Tongue (tissue), 2 donors: ENCODE results near the gene NUSAP1. TPM values are rescaled to one million over a fixed set of nuclear protein-coding genes. Genes with fewer than 3 reads are reported as not detected.
A peak's percentile ranks its signal among the peaks of the same experiment; 100 is the strongest.
"Not testable (repeated sequence)": the region's sequence is repeated elsewhere in the genome, so short reads cannot be mapped to it uniquely, and the experiment has no call there.

Source experiments
- DNase-seq: peaks from one replicate; pipeline ENCODE4 v3.0.0-alpha.2; 2015
- total RNA-seq: library from RNA; depleted of rRNA; stranded (reverse); fragments of >200 nt; gene quantifications from one replicate; pipeline ENCODE4 v1.2.3, GENCODE V29; 2014

The NUSAP1 gene, protein sequence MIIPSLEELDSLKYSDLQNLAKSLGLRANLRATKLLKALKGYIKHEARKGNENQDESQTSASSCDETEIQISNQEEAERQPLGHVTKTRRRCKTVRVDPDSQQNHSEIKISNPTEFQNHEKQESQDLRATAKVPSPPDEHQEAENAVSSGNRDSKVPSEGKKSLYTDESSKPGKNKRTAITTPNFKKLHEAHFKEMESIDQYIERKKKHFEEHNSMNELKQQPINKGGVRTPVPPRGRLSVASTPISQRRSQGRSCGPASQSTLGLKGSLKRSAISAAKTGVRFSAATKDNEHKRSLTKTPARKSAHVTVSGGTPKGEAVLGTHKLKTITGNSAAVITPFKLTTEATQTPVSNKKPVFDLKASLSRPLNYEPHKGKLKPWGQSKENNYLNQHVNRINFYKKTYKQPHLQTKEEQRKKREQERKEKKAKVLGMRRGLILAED
- 46.2 TPM for total RNA-seq

DNA sequence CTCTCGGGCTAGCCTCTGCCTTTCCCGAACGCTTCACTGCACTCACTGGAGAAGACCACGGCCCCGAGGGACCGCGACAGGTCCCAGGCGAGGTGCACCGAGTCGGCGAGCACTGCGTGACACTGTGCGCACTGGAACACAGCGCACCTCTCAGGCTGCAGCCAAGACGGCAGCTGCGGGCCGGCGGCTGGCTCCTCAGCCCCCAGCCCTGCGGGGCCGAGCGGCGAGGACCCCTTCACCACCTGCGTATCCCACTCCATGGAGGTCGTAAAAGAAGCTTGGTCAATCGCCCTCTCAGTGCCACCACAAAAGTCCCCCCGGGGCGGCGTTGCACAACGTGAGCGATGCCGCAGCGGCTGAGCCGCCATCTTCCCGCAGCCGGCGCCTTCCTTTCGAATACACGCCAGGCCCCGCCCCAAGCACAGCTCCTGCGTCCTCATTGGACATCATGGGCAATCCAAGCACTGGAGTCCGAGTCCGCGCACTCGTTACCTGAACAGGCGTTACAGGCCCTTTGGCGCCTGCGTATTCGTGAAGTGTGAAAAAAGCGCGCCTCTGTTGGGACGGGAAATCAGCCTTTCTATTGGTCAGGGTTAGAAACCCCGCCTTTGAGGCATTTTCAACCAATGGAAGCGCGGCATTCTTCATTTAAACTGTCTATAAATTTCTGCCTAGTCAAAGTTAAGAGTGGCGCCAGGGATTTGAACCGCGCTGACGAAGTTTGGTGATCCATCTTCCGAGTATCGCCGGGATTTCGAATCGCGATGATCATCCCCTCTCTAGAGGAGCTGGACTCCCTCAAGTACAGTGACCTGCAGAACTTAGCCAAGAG, at the start of gene NUSAP1, which contains the start of gene OIP5:
NUSAP1 (plus strand) TSS at position 688 of the 832 bp plus-strand sequence; CDS start at position 765, 77 bp downstream.
OIP5 (minus strand) TSS at position 398 of the 832 bp plus-strand sequence; CDS start at position 368, 30 bp downstream.
- DNase-seq: peak; percentile 100

DNA sequence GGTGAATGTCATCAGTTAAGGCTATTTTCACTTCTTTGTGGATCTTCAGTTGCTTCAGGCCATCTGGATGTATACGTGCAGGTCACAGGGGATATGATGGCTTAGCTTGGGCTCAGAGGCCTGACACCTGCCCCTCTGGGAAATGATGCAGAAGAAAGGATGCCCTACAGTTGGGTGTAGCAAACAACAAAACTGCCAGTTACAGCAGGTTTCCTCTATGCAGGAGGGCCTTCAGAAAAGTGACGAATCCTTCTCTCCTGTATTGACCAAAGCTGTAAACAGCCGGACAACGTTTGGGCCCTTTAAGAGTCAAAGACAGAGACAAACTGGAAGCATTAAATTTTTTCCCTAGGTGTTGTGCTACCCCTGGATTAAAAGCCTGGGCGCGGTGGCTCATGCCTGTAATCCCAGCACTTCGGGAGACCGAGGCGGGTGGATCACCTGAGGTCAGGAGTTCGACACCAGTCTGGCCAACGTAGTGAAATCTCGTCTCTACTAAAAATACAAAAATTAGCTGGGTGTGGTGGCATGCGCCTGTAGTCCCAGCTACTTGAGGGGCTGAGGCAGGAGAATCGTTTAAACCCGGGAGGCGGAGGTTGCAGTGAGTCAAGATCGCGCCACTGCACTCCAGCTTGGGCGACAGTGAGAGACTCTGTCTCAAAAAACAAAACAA, 49.6 kb upstream of the NUSAP1 start:
- DNase-seq: not testable (repeated sequence)

DNA sequence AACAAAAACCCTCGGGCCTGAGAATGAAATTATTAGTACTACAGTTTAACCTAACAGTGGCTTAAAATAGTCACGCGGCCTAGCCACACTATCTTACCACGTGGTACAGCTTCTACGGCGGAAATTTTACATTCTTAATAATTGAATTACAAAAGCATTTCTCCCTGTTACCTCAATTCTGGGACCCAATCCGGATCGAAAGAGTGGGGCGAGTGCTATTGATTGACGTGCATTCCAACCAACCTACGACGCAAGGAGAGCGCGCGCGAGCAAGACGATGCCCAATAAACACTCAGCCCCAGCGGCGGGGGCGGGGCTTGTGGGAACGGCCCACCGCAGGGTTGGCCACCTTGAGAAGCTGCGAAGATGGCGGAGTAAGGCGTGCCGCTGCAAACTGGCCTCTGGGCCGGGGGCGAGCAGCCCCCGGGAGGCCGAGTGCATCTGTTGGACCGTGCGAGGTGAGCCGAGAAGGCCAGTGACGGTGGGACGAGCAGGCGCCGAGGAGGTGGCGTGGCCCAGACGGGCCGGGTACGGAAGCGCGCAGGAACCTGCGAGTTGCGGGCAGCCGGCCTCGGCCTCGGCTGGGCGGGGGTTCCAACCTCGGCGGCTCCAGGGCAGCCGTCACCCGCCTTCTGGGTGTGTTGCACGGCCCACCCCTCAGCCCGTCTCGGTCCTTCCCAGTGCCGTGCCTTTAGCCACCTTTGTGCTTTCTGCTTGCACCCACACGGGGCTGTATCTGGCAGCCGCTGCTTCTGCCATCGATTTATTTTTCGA, 48.8 kb upstream of the NUSAP1 start:
- DNase-seq: peak; percentile 100

DNA sequence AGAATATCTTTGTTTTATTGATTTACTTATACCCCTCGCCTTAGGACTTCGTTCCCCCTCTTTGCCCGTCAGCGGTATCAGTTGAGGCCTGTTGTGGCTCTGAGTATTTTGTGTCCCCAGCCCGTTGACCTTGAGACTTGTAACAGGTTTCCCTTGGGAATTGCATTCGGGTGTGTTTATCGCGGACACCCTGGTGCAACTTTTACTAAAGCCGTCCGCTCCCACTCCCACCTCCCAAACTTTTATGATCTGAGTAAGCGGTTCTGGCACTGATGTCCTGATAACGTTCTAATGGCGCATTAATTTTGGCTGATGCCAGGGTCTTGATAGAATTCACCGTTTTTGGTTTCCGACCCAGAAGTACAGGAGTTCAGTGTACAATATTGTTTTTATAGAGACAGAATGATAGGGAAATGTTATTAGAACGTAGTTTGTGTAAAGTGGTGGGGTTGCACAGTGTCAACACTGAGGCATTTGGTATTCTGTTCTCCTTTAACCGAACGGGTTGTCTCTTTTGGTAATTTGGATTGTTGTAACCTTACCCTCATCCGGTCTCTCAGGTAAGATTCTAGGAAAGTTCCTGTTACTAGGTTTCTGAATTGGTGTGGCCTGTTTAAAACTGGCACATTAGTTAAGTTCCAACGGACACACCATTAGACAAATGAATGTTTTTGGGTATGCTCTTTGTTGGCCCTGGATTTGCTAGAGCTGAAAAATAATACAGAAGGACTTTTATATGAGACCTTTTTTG, 48.1 kb upstream of the NUSAP1 start:
- peak; percentile 53 for DNase-seq

DNA sequence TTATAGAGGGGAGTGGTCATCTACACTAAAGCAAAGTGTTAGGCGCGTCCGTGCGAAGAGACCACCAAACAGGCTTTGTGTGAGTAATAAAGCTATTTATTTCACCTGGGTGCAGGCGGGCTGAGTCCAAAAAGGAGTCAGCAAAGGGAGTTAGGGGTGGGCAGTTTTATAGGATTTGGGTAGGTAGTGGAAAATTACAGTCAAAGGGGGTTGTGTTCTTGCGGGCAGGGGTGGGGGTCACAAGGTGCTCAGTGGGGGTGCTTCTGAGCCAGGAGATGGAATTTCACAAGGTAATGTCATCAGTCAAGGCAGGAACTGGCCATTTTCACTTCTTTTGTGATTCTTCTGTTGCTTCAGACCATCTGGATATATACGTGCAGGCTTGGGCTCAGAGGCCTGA, 47.4 kb upstream of the NUSAP1 start:
- no peak for DNase-seq

DNA sequence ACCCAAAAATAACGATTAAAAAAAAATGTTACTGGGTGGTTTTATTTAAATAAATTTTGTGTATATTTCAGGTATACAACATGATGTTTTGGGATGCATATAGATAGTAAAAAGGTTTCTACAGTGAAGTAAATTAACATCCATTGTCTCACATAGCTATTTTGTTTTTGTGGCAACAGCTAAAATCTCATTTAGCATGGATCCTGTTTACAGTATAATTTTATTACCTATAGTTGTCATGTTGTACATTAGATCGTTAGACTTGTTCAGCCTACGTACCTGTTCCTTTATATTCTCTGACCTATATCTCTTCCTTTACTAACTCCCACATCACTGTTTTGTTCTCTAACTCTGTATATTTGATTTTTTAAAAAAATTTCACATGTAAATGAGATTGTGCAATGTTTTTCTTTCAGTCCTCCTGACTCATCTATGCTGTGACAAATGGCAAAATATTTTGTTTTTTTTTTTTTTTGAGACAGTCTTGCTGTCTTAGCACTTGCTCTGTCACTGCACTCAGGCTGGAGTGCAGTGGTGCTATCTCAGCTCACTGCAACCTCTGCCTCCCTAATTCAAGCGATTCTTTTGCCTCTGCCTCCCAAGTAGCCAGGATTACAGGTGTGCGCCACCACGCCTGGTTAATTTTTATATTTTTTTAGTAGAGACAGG, 45.9 kb upstream of the NUSAP1 start:
- DNase-seq: no peak

DNA sequence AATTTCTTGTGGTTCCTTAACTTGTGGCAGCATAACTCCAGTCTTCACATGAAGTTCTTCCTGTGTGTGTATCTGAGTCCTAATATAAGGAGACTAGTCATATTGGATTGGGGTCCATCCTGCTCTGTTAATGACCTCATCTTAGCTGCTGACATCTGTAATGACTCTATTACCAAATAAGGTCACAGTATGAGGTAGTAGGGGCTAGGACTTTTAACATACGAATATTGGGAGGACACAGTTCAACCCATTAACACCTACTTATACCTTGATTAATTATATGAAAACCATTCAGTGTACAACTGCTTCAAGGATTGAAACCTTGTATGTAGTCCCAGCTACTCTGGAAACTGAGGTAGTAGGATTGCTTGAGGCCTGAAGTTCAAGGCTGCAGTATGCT, 44.2 kb upstream of the NUSAP1 start:
- no peak for DNase-seq

DNA sequence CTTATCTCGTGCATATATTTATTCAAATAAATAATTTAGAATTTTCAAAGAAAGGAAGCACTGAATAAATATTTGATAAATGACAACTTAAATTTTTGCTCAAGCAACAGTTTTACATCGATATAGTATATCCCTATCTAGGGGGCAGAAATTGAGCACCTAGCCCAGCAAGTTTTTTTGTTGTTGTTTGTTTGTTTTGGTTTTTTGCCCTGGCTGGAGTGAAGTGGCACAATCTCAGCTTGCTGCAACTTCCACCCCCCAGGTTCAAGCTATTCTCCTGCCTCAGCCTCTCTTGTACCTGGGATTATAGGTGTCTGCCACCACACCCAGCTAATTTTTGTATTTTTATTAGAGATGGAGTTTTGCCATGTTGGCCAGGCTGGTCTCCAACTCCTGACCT, 42.7 kb upstream of the NUSAP1 start:
- no peak for DNase-seq

DNA sequence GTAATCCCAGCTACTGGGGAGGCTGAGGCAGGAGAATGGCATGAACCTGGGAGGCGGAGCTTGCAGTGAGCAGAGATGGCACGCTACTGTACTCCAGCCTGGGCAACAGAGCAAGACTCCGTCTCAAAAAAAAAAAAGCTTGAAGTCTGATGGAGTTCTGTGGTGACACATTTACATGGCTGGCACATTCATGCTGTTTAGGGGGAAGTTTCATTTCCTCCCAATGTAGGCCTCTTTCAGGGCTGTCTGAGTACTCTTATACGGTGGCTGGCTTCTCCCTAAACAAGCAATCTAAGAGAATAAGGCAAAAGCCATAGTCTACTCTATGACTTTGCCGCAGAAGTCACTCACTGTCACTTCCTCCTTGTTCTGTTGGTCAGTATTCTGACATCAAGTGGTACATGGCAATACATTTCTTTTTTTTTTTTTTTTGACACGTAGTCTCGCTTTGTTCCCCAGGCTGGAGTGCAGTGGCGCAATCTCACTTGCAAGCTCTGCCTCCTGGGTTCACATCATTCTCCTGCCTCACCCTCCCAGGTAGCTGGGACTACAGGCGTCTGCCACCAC, 41.5 kb upstream of the NUSAP1 start:
- DNase-seq: no peak

DNA sequence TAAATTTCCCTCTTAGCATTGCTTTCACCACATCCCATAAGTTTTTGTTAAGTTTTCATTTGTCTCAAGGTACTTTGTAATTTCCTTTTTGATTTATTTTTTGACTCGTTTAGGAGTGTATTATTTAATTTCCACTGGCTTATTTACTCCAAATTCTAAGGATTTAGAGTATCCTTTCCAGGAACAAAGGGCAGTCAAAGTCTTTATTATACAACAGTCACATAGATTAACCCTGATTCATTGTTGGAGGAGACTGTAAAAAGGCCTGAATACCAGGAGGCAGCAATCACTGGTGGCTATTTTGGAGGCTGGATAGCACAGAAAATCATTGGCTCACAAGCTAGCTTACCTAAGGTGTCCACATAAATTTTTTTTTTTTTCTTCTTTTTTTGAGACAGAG, 40.2 kb upstream of the NUSAP1 start:
- no peak for DNase-seq

DNA sequence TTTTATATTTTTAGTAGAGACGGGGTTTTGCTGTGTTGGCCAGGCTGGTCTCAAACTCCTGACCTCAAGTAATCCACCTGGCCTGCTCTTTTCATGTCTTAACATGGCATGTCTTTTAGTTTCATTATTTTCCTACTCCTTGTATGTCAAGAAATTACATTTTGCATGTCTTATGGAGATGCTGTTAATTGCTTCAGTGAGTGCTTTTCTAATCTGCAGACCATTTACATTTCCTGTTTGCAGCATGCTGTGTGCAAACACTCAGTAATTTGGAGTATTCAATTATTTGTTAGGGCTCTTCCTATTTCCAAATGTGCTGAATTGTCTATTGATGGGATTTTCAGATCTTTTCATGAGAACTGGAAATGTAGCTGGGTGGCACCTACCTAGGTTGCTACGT, 31.5 kb upstream of the NUSAP1 start:
- not testable (repeated sequence) for DNase-seq

DNA sequence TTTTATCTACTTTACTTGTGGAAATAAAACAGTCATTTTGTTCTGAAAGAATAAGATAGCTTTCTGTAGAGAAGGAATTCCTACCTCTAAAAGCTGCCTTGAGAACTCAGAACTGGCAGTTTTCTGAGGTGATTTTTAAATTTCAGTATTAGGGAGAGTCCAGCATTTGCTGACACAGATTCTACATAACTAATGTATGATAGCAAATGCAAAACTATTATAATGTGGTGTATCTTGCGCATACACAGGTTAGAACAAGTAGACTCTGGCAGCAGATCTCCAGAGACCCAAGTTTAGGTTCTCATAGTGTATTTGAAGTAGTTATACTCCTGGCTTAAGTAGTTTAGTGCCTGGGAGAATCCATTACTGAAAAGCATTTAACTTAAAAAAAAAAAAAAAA, 31.1 kb upstream of the NUSAP1 start:
- DNase-seq: no peak

DNA sequence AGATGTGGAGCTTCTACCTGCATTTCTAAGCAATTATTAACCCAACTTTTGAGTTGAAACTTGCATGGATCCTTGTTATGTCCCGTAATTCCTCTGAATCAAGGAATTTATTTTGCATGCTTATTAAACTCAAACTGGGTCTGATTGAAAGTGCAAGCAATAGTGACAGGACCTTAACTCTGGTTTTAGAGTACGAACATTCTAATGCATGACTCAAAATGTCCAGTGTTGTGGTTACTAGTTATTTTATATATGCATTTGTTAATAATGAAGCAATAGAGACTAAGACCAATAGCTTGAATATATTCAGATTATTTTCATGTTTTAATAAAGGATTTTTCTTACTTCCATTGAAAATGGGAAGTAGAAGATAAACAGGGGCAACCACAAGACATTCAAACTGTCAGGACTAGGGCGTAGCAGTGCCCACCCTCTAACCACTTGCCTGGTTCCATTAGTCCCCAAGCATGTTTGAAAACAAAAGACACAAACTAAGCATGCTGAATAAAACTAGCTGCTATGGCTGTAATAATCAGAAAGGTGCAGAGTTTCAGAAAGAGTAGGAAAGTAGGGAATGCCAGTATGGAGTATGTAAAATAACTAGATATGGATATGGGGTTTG, 28.4 kb upstream of the NUSAP1 start:
- DNase-seq: no peak

DNA sequence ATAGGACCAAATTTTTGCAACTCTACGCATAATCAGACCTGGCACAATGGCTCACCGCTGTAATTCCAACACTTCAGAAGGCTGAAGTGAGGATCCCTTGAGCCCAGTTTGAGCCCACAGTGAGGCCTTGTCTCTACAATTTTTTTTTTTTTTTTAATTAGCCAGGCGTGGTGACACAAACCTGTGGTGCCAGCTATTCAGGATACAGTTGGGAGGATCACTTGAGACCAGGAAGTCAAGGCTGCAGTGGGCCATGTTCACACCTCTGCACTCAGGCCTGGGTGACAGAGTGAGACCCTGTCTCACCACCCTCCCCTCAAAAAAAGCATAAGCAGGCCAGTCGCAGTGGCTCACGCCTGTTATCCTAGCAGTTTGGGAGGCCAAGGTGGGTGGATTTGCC, 25.0 kb upstream of the NUSAP1 start:
- no peak for DNase-seq

DNA sequence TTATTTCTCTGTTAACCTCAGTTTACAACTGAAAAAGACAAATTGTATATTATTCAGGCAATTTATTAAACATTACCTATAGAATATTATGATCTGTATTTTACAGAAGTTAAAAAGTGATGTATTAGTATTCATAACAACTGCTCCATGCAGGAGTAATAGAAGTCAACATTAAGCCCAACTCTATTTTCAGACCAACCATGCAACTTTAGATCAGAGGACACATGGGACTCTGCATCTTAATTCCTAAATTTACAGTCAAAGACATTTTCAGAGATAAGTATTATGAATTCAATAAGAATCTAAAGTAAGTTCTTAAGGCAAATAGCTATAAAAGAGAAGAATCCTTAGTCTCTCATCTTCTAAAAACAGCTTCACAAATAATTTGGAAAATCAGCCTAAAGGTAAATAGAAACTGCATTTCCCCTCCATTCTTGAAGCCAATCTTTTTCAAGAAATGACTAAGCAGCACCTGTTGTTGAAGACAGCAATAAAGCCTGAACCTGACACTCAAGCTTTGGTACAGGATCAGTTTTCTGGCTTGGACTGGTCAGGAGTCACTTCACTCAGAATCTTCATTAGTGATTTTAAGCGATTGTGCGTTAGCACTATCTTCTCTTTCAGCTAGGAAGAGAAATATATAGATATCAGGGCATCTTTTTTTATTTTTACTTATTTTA, 23.3 kb upstream of the NUSAP1 start:
- DNase-seq: peak; percentile 12

DNA sequence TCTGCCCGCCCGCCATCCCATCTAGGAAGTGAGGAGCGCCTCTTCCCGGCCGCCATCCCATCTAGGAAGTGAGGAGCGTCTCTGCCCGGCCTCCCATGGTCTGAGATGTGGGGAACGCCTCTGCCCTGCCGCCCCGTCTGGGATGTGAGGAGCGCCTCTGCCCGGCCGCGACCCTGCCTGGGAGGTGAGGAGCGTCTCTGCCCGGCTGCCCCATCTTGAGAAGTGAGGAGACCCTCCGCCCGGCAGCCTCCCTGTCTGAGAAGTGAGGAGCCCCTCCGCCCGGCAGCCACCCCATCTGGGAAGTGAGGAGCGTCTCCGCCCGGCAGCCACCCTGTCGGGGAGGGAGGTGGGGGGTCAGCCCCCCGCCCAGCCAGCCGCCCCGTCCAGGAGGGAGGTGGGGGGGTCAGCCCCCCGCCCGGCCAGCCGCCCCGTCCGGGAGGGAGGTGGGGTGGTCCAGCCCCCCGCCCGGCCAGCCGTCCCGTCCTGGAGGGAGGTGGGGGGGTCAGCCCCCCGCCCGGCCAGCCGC, 11.8 kb upstream of the NUSAP1 start:
- not testable (repeated sequence) for DNase-seq

DNA sequence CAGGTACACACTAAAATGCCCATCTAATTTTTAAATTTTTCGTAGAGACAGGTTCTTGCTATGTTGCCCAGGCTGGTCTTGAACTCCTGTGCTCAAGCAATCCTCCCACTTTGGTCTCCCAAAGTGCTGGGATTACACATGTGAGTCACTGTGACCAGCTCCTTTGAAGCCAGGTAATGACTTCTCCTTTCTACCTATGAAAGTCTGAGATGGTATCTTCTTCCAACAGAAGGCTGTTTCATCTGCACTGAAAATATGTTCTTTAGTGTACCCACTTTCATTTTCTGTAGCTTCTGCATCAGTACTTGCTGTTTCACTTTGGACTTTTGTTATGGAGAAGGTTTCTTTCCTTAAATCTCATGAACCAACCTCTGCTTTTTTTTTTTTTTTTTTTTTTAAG, 9.1 kb upstream of the NUSAP1 start:
- no peak for DNase-seq

DNA sequence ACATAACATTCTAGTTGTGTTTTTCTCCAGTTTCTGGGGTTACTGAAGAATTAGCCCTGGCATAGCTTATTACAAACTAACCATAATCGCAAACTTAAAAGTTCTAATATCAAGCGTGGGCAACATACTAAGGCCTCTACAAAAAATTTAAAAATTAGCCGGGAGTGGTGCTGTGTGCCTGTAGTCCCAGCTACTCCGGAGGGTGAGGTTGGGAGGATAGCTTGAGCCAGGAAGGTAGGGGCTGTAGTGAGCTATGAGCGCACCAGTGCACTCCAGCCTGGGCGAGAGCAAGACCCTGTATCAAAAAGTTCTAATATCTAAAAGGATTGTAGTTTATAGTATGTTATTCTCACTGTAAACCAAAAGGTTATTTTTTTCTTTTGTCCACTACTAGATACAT, 1.4 kb upstream of the NUSAP1 start:
- no peak for DNase-seq

DNA sequence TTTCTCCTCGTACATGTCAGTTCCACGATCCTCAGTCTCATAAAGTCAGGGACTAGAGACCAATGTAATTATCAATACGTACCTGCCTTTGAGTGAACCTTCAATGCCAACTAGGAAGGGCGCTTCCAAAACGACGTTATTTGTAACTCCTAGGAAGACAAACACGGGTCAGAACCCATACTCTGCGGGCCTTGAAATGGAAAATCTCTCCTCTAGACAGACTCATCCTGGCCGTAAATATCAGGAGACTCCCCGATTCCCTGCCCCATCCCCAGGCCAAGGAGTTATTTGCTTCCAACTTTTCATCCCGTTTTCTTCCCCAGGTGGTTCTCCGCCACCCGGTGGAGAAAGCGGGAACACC, 868 bp upstream of the NUSAP1 start:
- peak; percentile 81 for DNase-seq
